Head of caudate nucleus (tissue), 42 donors: ENCODE data around the gene COX6B2.
A peak's percentile ranks its signal among the peaks of the same experiment; 100 is the strongest.

Experiments
- DNase-seq, 42 donors: peaks; one replicate each; pipeline versions ENCODE4 v3.0.0 to v3.0.0-alpha.2; 2020 to 2021; ENCODE audit warnings: mixed read lengths in 7 of 42
- intact Hi-C: fragments of 100-400 bp; cut with DNase I; formaldehyde crosslinking; loops from one replicate; pipeline ENCODE4 v1.15.0; 2022

Gene COX6B2

GRCh38 chr19:55303477-55303876 lies 51.0 kb downstream of the COX6B2 start:
- intact Hi-C loops = loop anchor here (5.0 kb wide), 2 partner anchors 34 to 79 kb away; partner anchors contain the start of genes KMT5C and TMEM238
- DNase-seq = no peak

- intact Hi-C loops = loop anchor here (5.0 kb wide), 2 partner anchors 35 to 80 kb away; partner anchors contain the start of genes KMT5C and TMEM238
- DNase-seq = no peak
These were observed 52.2 kb downstream of the COX6B2 start for GRCh38 chr19:55302318-55302703.

GRCh38 chr19:55301459-55302317 lies 52.8 kb downstream of the COX6B2 start:
- DNase-seq = peak; percentile 77 to 96 (median 90)
- intact Hi-C loops = loop anchor here (5.0 kb wide), 2 partner anchors 36 to 81 kb away; partner anchors contain the start of genes KMT5C and TMEM238

- peak in 41 of 42 donors; percentile 29 to 88 (median 66) for DNase-seq
- intact Hi-C loops = loop anchor here (5.0 kb wide), 2 partner anchors 36 to 81 kb away; partner anchors contain the start of genes KMT5C and TMEM238
These were observed 53.5 kb downstream of the COX6B2 start for GRCh38 chr19:55300886-55301458.

- DNase-seq = no peak
- intact Hi-C loops = loop anchor here (5.0 kb wide), 2 partner anchors 37 to 82 kb away; partner anchors contain the start of genes KMT5C and TMEM238
These were observed 54.5 kb downstream of the COX6B2 start for GRCh38 chr19:55299991-55300390.
